ENCODE results near the gene DCPS.
"Not testable (repeated sequence)": the region's sequence is repeated elsewhere in the genome, so short reads cannot be mapped to it uniquely, and the experiment has no call there.

DCPS gene

GRCh38 chr11:126362879-126363655 is 59.2 kb downstream of the DCPS start:
- DNase-seq: no peak

DNA sequence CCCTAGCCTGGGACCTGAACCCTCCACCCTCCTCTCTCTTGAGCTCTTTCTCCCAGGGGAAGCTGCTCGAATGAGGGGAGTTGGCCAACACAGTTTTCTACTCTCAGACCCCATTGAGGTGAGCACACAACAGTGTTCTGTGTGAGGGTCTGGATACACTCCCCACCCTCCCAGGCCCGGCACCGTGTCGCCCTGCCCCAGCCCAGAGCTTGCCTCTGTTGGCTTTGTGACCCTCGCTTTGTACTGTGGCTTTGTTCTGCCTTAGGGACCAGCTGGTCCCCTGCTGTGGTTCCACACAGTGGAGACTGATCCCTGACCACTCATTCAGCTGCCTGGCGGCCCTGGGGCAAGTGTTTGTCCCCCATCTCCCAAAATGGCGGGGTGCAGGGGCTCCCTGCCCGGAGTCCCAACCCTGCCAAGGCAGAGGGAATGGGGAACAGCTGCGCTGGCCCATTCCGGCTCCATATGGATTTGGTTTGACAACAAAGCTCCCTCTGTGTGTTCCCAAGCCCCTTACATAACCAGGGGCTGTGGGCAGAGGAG is 59.9 kb downstream of the DCPS start:
- DNase-seq: no peak

DNA sequence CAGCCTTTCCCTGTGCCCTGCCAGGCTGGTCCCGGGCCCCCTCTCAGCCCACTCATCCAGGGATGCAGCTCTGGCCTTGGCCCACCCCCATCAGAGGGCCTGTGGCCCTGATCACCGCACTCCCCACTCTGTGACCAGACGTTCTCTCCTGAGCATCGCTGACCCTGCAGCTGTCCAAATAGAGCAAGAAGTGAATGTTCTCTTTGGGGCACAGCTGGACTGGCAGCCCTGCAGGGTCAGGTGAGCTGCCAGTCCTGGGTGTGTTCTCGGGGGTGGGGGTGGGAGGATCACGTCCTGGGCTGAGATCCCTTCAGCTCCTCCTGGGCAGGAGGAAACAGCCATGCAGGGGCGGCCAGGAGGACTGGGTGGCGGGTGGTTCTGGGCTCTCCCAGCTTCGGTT is 60.9 kb downstream of the DCPS start:
- DNase-seq: not testable (repeated sequence)

DNA sequence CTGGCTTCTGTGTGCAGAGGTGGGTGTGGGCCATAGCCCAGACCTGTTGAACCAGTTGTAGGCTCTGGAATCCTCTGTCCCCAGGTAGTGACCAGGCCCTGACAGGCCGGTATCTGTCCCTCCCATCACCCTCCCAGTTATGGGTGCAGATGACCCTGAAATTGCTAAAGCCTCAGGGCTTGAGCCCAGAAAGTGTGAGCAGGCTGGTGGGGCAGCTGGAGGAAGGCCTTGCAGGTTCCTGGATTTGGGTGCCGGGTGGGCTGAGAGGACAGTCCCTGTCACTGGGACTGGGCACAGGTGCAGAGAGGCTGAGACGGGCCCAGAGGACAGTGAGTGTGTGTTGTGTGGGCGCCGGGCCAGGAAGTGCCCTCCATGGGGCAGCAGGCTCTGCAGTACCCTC is 61.6 kb downstream of the DCPS start:
- DNase-seq: not testable (repeated sequence)

- no peak for DNase-seq
These were observed 62.4 kb downstream of the DCPS start for GRCh38 chr11:126366064-126366822.

GRCh38 chr11:126366823-126367654 is 63.2 kb downstream of the DCPS start:
- DNase-seq: not testable (repeated sequence)

DNA sequence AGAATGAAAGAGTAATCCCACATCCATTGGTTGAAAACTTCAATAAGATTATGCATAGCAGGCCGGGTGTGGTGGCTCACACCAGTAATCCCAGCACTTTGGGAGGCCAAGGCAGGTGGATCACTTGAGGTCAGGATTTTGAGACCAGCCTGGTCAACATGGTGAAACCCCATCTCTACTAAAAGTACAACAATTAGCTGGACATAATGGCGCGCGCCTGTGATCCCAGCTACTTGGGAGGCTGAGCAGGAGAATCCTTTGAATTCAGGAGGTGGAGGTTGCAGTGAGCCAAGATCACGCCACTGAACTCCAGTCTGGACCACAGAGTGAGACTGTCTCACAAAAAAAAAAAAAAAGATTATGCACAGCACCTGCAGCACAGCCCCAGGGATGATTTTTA is 63.9 kb downstream of the DCPS start:
- not testable (repeated sequence) for DNase-seq

GRCh38 chr11:126368336-126369119 is 64.7 kb downstream of the DCPS start:
- not testable (repeated sequence) for DNase-seq

GRCh38 chr11:126370016-126370415 is 66.2 kb downstream of the DCPS start:
- DNase-seq: no peak

- no peak for DNase-seq
These were observed 67.7 kb downstream of the DCPS start for GRCh38 chr11:126371595-126371994.

- not testable (repeated sequence) for DNase-seq
These were observed 69.7 kb downstream of the DCPS start for GRCh38 chr11:126373389-126374066.

- DNase-seq: not testable (repeated sequence)
These were observed 70.9 kb downstream of the DCPS start for GRCh38 chr11:126374562-126375300.

DNA sequence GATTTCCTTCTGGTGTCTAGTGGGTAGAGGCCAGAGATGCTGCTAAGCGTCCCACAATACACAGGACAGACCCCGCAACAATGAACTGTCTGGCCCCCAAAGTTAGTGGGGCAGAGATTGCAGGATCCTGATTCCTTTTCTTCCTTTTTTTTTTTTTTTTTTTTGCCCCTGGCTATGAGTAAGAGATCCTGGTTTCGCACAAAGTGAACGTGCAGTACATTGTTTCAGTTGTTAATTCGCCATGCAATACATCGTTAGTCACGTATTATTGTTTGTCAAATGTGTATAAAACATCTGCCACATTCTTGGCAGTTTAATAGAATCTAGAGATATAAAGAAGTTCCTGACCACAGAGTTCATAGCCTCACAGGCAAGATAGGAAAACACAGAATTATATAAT is 71.9 kb downstream of the DCPS start:
- no peak for DNase-seq

GRCh38 chr11:126378763-126379162 is 74.9 kb downstream of the DCPS start:
- DNase-seq: no peak

- no peak for DNase-seq
These were observed 77.0 kb downstream of the DCPS start for GRCh38 chr11:126380909-126381308.

GRCh38 chr11:126381960-126382359 is 78.1 kb downstream of the DCPS start:
- not testable (repeated sequence) for DNase-seq

DNA sequence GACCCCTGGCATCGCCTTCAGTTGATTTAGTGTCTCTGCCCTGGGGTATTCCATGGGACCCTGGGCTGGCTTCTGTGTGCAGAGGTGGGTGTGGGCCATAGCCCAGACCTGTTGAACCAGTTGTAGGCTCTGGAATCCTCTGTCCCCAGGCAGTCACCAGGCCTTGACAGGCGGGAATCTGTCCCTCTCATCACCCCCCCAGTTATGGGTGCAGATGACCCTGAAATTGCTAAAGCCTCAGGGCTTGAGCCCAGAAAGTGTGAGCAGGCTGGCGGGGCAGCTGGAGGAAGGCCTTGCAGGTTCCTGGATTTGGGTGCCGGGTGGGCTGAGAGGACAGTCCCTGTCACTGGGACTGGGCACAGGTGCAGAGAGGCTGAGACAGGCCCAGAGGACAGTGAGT is 78.8 kb downstream of the DCPS start:
- DNase-seq: not testable (repeated sequence)

DNA sequence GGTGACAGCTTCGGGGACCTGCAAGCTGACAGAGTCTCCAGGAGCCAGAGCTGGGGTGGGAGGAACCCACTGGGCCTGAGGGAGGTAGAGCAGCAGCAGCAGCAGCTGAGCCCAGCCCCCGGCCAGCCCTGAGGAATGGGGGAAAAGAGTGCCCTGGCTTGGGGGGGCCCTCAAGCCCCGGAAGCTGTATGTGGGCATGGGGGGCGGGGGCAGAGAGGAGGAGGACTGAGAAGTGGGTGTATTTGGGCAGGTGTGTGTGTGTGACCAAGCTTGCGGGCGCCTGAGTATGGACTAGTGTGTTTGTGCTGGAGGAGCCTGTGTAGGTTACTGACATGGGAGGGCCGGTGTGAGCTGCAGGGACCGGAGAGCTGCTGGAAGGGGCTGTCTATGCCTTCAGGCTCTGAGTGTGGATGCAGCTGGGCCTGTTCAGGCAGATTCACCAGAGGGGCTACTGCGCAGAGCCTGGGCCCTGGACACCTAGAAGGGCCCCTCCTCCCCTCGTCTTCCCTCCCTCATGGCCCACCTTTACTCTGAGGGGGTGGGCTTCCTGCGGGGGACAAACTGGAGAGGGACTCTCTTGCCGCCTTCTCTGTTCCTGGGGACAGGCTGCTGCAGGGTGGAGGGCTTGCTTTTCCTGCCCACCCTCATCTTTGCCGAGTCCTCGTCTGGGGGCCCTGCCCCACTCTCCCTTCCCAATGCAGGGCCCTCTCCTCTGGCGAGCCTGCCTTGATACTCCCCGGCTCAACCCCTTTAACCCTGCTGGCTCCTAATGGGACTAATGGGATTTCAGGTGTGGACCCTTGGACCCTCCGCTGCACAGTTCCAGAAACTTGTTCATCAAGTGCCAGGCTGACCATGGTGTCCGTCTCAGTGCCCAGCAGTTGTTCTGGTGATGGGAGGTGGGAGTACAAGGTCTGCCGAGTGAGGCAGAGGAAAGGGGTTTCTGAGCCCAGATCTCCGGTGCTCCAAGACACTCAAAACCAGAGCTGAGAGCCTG is 79.8 kb downstream of the DCPS start:
- no peak for DNase-seq

GRCh38 chr11:126384449-126385070 is 80.7 kb downstream of the DCPS start:
- DNase-seq: no peak
